Small intestine (tissue), 7 donors: ENCODE results near the gene ADD2. TPM values are rescaled to one million over a fixed set of nuclear protein-coding genes. Genes with fewer than 3 reads are reported as not detected.
"Not testable (repeated sequence)": the region's sequence is repeated elsewhere in the genome, so short reads cannot be mapped to it uniquely, and the experiment has no call there.

ENCODE experiments used
- DNase-seq, 2 donors: peaks; one replicate each; pipeline versions ENCODE4 v3.0.0 to v3.0.0-alpha.2; 2013
- FAIRE-seq: peaks from 2 replicates; lab custom pipeline; 2012; peaks lifted over from hg19 to GRCh38; lab: Jason Lieb, UNC
- H3K27ac ChIP-seq, 3 donors: one replicate each; pipeline ENCODE4 v1.5.1; 2013; ENCODE audit warnings: low read length in 2 of 3, mild to moderate bottlenecking in 2 of 3, control low read depth in 1 of 3, inconsistent platforms in 1 of 3, low read depth in 1 of 3, moderate library complexity in 1 of 3
- H3K27me3 ChIP-seq, 3 donors: one replicate each; pipeline ENCODE4 v1.6.1; 2013; ENCODE audit warnings: low read length in 3 of 3, inconsistent platforms in 1 of 3; ENCODE audit not compliant: control insufficient read depth in 3 of 3, insufficient read depth in 3 of 3
- H3K36me3 ChIP-seq, 3 donors: one replicate each; pipeline ENCODE4 v1.6.1; 2013; ENCODE audit warnings: low read length in 3 of 3, inconsistent platforms in 1 of 3, low read depth in 1 of 3, mild to moderate bottlenecking in 1 of 3, moderate library complexity in 1 of 3; ENCODE audit not compliant: control insufficient read depth in 3 of 3, insufficient read depth in 2 of 3
- H3K4me1 ChIP-seq, 3 donors: one replicate each; pipeline ENCODE4 v1.6.1; 2013; ENCODE audit warnings: low read length in 2 of 3, inconsistent platforms in 1 of 3, low read depth in 1 of 3, mild to moderate bottlenecking in 1 of 3, moderate library complexity in 1 of 3; ENCODE audit not compliant: control insufficient read depth in 3 of 3, insufficient read depth in 2 of 3
- H3K4me3 ChIP-seq, 3 donors: one replicate each; pipeline ENCODE4 v1.5.1; 2013; ENCODE audit warnings: low read length in 3 of 3, control low read depth in 1 of 3, inconsistent platforms in 1 of 3, low read depth in 1 of 3, mild to moderate bottlenecking in 1 of 3, moderate library complexity in 1 of 3
- H3K9me3 ChIP-seq, 2 donors: one replicate each; pipeline ENCODE4 v1.6.1; 2013; ENCODE audit warnings: low read depth in 1 of 2, low read length in 1 of 2; ENCODE audit not compliant: control insufficient read depth in 2 of 2, insufficient read depth in 1 of 2
- WGBS, 3 donors: extraction: QIAGEN DNeasy Blood & Tissue Kit; methylation state at CpG; one replicate each; pipeline ENCODE4 v1.1.7; 2013; 5-methylcytosine and 5-hydroxymethylcytosine counted together
- polyA plus RNA-seq, 4 donors: library from polyadenylated mRNA; stranded (reverse) in 3 of 4; unstranded in 1 of 4; fragments of 200-250 nt in 3 of 4; fragments of 120-200 nt in 1 of 4; gene quantifications; one replicate each; pipeline versions ENCODE4 v1.2.1 to v1.2.3, GENCODE V29; 2013
- donor health status: healthy with polysubstance abuse.
- donor health status: control.
- donor health status: control.
- donor health status: Bipolar disorder and iron deficiency.
- donor health status: healthy.

The ADD2 gene
- polyA plus RNA-seq, 4 donors = under 0.01 to 1.7 (median 0.25) TPM; not detected in 1

DNA sequence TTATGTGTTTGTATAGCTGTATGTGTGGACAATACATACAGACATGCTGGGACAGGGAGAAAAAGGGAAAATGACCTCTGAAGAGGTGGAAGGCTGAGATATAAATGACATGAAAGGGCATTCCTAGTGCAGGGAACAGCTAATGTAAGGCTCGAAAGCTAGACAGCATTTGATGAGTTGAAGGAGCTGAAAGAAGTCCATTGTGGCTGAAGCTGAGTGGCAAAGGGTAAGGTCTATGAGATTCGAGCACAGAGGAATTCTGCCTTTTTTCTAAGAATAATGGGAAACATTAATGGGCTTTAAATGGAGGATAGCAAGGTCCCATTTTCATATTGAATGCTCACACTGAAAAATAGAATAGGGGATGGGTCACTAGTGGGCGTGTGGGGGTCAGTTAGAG, 23.6 kb downstream of the ADD2 start:
- DNase-seq (no peak), FAIRE-seq (no peak)
- no peaks in the 10 kb centered on the region for H3K4me1 ChIP-seq
- no peak overlapping the region for H3K27ac ChIP-seq
- H3K4me3 ChIP-seq = no peak overlapping the region
- H3K36me3 ChIP-seq = no peaks in the 10 kb centered on the region
- H3K9me3 ChIP-seq = no peaks in the 10 kb centered on the region
- 58 to 76% (median 72%) methylated on average over 3 of the region's 3 CpGs for WGBS, 3 donors
- H3K27me3 ChIP-seq = peaks cover 0 to 4% (median 2%) of the 10 kb centered on the region in 3 donors

DNA sequence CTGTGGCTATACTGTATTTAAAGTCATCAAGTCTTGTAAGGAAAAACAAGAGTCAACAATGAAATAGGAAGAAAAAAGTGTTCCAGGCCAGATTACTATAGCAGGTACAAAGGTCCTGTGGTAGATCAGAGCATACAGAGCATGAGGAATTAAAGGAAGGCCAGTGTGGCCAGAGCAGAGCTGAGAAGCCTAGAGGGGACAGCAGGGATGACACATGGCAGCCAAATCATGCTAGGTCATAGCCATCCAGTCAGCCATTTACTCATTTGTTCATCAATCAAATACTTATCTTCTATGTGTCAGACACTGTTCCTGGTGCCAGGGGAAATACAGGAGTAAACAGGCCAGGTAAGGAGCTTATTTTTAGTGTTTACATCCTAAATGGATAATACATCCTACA, 24.3 kb downstream of the ADD2 start:
- H3K4me3 ChIP-seq = no peak overlapping the region
- DNase-seq (no peak), FAIRE-seq (no peak)
- no peak overlapping the region for H3K27ac ChIP-seq
- H3K9me3 ChIP-seq = no peaks in the 10 kb centered on the region
- no peaks in the 10 kb centered on the region for H3K4me1 ChIP-seq
- peaks cover 0 to 4% (median 2%) of the 10 kb centered on the region in 3 donors for H3K27me3 ChIP-seq
- no peaks in the 10 kb centered on the region for H3K36me3 ChIP-seq

DNA sequence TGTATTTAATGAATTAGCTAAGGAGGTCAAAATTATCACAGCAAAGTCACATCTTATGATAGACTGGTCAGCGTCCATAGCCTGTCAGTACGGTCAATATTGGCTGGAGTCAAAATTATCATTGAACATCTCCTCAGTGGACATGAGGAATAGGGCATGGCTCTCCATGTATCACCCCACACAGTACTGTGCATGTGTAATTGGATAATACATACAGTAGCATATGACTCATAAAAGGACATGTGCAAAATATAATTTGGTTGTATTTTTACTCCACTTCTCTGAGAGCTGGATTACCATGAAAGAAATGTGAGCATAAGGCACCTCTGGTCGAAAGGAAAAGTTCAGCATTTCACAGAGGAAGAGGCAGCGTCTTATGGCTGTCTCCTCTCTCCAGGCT, 24.9 kb downstream of the ADD2 start:
- FAIRE-seq (no peak), DNase-seq (no peak)
- Histone ChIP-seq H3K4me1 (no peaks in the 10 kb centered on the region), H3K27me3 (peaks cover 0 to 8% (median 2%) of the 10 kb centered on the region in 3 donors), H3K36me3 (no peaks in the 10 kb centered on the region), H3K27ac (no peak overlapping the region), H3K4me3 (no peak overlapping the region), H3K9me3 (no peaks in the 10 kb centered on the region)
- 80 to 84% (median 80%) methylated on average over 4 of the region's 4 CpGs for WGBS, 3 donors

DNA sequence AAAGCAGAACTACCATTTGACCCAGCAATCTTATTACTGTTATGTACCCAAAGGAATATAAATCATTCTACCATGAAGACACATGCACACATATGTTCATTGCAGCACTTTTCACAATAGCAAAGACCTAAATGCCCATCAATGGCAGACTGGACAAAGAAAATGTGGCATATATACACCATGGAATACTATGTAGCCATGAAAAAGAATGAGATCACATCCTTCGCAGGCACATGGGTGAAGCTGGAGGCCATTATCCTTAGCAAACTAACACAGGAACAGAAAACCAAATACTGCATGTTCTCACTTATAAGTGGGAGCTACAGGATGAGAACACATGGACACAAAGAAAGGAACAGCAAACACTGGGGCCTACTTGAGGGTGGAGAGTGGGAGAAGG, 28.5 kb downstream of the ADD2 start:
- not testable (repeated sequence) for H3K4me3 ChIP-seq, H3K4me1 ChIP-seq, H3K9me3 ChIP-seq, DNase-seq, H3K27ac ChIP-seq, FAIRE-seq, H3K36me3 ChIP-seq
- WGBS, 3 donors = 90 to 97% (median 96%) methylated on average over 1 of the region's 1 CpG
- H3K27me3 ChIP-seq = peaks cover 0 to 13% (median 2%) of the 10 kb centered on the region in 3 donors

DNA sequence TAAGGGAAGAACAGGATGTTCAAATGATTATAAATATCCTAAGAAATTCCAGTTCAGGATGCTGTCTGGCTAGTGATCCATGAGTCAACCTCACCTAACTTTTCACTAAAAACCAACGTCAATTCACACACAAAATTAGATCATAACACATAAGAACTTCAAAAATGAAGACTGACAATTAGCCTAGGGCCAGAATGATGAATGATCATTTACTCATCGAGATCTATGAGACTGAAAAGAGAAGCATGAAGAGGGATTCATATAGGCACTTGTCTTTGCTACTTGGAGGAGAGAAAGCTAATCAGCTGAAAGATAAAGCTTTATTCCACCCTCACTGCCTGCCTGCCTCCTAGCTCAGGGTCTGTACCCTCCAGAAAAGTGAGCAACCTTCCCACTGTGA, 29.8 kb downstream of the ADD2 start:
- no peak for DNase-seq
- H3K4me3 ChIP-seq = no peak overlapping the region
- no peak overlapping the region for H3K27ac ChIP-seq
- no peaks in the 10 kb centered on the region for H3K9me3 ChIP-seq
- FAIRE-seq = no peak
- 51 to 58% (median 57%) methylated on average over 2 of the region's 2 CpGs for WGBS, 3 donors
- peaks cover 0 to 21% (median 7%) of the 10 kb centered on the region in 3 donors for H3K27me3 ChIP-seq
- no peaks in the 10 kb centered on the region for H3K36me3 ChIP-seq
- H3K4me1 ChIP-seq = no peaks in the 10 kb centered on the region

DNA sequence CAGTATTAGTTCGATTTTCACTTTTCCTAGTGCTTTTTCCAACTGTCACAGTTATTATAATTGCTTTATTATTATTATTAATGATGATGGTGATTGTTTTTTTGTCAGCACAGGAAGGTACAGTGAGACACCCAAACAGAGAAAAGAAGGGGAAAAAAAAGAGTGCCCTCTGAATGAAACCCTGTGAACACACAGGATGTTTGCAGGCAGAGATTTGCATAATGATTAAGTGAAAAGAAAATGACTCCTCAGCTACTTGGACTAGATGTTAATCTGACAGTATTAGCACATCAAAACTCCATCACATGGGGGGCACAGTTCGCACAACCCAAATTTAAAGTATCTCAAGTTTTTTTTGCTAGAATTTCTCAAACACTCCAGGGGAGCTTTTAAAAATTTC, 32.9 kb downstream of the ADD2 start:
- no peaks in the 10 kb centered on the region for H3K4me1 ChIP-seq
- no peak overlapping the region for H3K27ac ChIP-seq
- no peaks in the 10 kb centered on the region for H3K36me3 ChIP-seq
- FAIRE-seq (no peak), DNase-seq (no peak)
- H3K27me3 ChIP-seq = peaks cover 0 to 29% (median 7%) of the 10 kb centered on the region in 3 donors
- no peak overlapping the region for H3K4me3 ChIP-seq
- H3K9me3 ChIP-seq = no peaks in the 10 kb centered on the region
- 35 to 49% (median 44%) methylated on average over 2 of the region's 2 CpGs for WGBS, 3 donors

DNA sequence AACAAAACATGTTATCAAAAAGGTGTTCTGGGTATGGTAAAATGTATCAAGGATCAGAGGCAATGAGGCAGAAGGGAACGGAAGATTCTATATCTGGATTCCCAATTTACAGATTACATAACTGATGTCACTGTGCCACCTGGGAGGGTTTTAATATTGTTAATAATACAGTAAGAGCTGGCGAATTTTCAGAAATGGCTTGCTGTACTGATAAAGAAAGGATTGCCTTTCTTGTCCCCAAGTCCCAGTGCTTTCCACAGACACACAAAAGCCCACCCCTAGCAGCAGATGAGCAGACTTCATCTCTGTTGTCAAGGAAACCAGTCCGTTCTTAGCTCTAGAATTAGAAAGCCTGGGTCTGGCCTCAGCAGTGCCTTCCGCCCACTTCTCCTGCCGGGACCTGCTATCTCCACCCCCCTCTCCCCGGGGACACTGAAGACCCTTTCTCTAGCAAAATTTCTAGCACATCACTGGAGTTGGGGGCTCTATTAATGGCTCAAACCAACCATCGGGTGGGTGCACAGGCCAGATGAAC, 34.3 kb downstream of the ADD2 start:
- H3K27ac ChIP-seq = no peak overlapping the region
- H3K27me3 ChIP-seq = peaks cover 0 to 29% (median 4%) of the 10 kb centered on the region in 3 donors
- H3K9me3 ChIP-seq = no peaks in the 10 kb centered on the region
- H3K36me3 ChIP-seq = no peaks in the 10 kb centered on the region
- DNase-seq (no peak), FAIRE-seq (no peak)
- H3K4me1 ChIP-seq = no peaks in the 10 kb centered on the region
- no peak overlapping the region for H3K4me3 ChIP-seq
- 37 to 50% (median 43%) methylated on average over 7 of the region's 7 CpGs for WGBS, 3 donors

DNA sequence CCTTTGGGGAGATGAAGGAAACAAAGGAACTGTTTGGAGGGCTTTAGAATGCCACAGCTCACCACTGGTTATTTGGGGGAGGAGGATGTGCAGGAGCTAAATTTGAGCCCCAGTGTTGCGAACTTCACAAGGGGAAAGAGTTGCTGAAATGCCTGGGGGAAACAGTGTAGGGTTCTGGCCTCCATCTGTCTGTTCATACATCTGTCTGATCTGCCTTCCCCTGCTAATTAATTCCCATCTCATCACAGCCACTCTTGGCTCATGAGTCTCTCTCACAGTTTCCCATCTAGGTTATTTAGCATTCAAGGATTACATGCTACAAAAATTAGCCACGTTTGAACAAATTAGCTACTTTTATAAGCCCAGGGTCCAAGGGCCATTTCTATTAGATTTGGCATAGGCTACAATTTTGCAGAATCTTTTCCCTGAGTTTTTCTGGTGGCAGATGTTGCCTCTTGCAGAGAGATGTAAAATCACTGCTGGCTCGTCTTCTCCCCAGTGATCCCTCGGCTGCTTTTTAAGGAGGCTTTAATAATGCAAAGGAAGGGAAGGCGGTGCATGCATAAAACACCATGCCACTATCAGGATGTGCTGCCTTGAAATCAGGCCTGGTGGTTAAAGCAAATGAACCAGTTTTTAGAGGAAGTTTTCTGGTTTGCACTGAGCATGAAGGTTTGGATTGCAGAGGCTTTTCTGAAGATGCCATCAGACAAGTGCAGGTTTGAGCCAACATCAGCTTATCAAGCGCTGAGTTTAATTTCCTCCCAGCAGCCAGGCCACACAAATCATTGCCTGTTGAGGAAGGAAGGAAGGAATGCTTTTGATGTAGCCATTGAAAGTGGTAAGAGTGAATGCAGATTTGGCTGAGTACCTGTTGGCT, 35.0 kb downstream of the ADD2 start:
- DNase-seq = no peak
- Histone ChIP-seq H3K27ac (no peak overlapping the region), H3K27me3 (peaks cover 0 to 25% (median 4%) of the 10 kb centered on the region in 3 donors), H3K4me3 (no peak overlapping the region), H3K4me1 (no peaks in the 10 kb centered on the region), H3K9me3 (no peaks in the 10 kb centered on the region), H3K36me3 (no peaks in the 10 kb centered on the region)
- 43 to 56% (median 52%) methylated on average over 6 of the region's 6 CpGs for WGBS, 3 donors
- FAIRE-seq = no peak
